NCI-H187 (cell line): Measurements from ENCODE around the gene CCDC152.

ENCODE experiments used
- DNase-seq, 2 experiments: peaks; one replicate each; lab custom pipeline; 2025; lab: John Stamatoyannopoulos, UW

CCDC152 gene

DNA sequence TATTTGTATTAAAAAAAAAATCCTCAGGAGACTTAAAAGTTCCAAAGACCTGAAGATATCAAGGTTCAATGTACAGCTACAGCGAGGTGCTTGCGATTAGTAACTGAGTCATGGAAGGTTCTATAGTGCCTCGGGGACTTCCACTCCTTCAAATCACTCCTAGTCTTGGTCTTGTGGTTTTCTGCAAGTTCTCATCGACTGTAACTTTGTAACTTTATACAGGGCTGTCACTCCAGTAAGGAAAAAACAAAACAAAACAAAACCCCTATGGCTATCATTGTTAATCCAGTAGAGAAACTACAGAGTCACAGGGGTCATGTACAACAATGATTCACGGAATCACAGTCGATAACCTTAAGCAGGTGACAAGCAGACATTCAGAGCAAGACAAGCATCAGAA lies 94.9 kb downstream of the CCDC152 start:
- DNase-seq = no peak
